ENCODE measurements around the gene RASGRF1. TPM values are rescaled to one million over a fixed set of nuclear protein-coding genes. Genes with fewer than 3 reads are reported as not detected.

Gene RASGRF1
- total RNA-seq, 1 experiment from 2014 or later, result 0.59 TPM

- ATAC-seq, result no peak
Measured at GRCh38 chr15:79053894-79054293, 36.7 kb downstream of the RASGRF1 start.

DNA sequence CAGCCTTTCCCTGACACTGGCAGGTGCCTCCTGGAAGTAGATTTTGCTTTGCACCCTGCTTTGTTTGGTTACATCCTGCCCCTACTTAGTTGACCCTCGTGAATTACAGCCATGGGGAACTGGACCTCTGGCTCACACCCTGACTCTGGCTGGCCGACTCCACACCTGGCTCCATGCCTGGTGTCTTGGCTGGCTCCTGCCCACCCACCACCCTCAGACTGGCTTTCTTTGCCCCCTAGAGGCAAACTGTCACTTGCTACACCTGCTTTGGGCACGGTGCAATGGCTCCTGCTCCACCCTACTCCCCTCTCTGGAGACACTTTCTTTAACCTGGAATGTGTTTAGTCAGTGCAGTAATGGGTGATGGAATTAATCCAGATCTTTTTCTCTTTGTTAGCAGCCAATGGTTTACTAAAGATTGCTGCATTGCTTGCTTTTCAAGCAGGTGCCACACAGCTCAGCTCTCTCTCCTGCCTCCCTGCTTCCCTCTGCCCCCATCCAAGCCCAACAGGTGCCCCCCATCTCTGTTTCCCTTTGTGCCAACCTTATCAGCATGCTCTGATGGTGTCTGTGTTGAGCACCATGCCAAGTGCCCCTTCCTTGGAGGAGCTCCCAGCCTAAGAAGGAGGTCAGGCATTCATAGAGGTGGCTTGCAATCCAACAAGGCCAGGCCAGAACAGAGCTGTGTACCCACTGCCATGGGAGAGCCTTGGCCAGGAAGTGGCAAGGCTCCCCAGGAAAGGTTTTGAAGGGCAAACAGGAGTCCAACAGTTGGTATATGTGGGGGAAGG is 38.4 kb downstream of the RASGRF1 start:
- CTCF ChIA-PET, result no interaction called here
- in situ Hi-C loops (cut with HindIII; ENCODE audit: low pct_unique_long_range_greater_than_20kb, low sequenced_read_pairs), result no loop called here

More at GRCh38 chr15:79053894-79054293, 36.7 kb downstream of the RASGRF1 start:
- Histone ChIP-seq H3K36me3 (ENCODE audit: control insufficient read depth, insufficient read depth, low read length) (no peaks in the 10 kb centered on the region), H3K9me3 (ENCODE audit: control insufficient read depth, insufficient read depth, low read depth, low read length) (no peaks in the 10 kb centered on the region), H3K4me3 (ENCODE audit: low read depth in 2 of 2, low read length in 2 of 2) (no peak overlapping the region), H3K4me1 (ENCODE audit: control insufficient read depth, insufficient read depth, low read length) (no peaks in the 10 kb centered on the region), H3K27me3 (ENCODE audit: control insufficient read depth, insufficient read depth, low read length) (no peaks in the 10 kb centered on the region; the same call in 1 of the 2 replicates), H3K27ac (ENCODE audit: low read length) (no peak overlapping the region)
- DNase-seq (ENCODE audit: low read depth, low spot score), result no peak
- ChIA-PET POLR2A (no interaction called here), CTCF (no interaction called here)
- intact Hi-C loops (cut with micrococcal nuclease; ENCODE audit: unreplicated experiment) (no loop called here), in situ Hi-C loops (cut with HindIII; ENCODE audit: low pct_unique_long_range_greater_than_20kb, low sequenced_read_pairs) (no loop called here)
- TF ChIP-seq POLR2AphosphoS5 (IDR thresholded peaks at IDR 0.05; ENCODE audit: low read depth, low read length), result no peak
- TF ChIP-seq TCF7L2 (IDR thresholded peaks at IDR 0.05; ENCODE audit: low read depth, low read length), result no peak
- TF ChIP-seq REST (IDR thresholded peaks at IDR 0.05; ENCODE audit: insufficient read depth in 1 of 2, low read depth in 2 of 2, low read length in 1 of 2), result no peak
- no peak for TF ChIP-seq SIN3A (IDR thresholded peaks at IDR 0.05; ENCODE audit: borderline replicate concordance, insufficient read depth, low read depth, low read length)
- TF ChIP-seq, protein P1, sequence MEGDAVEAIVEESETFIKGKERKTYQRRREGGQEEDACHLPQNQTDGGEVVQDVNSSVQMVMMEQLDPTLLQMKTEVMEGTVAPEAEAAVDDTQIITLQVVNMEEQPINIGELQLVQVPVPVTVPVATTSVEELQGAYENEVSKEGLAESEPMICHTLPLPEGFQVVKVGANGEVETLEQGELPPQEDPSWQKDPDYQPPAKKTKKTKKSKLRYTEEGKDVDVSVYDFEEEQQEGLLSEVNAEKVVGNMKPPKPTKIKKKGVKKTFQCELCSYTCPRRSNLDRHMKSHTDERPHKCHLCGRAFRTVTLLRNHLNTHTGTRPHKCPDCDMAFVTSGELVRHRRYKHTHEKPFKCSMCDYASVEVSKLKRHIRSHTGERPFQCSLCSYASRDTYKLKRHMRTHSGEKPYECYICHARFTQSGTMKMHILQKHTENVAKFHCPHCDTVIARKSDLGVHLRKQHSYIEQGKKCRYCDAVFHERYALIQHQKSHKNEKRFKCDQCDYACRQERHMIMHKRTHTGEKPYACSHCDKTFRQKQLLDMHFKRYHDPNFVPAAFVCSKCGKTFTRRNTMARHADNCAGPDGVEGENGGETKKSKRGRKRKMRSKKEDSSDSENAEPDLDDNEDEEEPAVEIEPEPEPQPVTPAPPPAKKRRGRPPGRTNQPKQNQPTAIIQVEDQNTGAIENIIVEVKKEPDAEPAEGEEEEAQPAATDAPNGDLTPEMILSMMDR (IDR thresholded peaks at IDR 0.05), result no peak
- BruUV-seq (replicated peaks), result no TSS peak

More for the DNA sequence above, 38.4 kb downstream of the RASGRF1 start:
- POLR2A ChIA-PET, result no interaction called here
- no peak for ATAC-seq
- TF ChIP-seq REST (IDR thresholded peaks at IDR 0.05; ENCODE audit: insufficient read depth in 1 of 2, low read depth in 2 of 2, low read length in 1 of 2), result no peak
- TF ChIP-seq TCF7L2 (IDR thresholded peaks at IDR 0.05; ENCODE audit: low read depth, low read length), result no peak
- TF ChIP-seq, protein P1 (IDR thresholded peaks at IDR 0.05), result no peak
- TF ChIP-seq POLR2AphosphoS5 (IDR thresholded peaks at IDR 0.05; ENCODE audit: low read depth, low read length), result no peak
- no peak for TF ChIP-seq SIN3A (IDR thresholded peaks at IDR 0.05; ENCODE audit: borderline replicate concordance, insufficient read depth, low read depth, low read length)
- H3K4me3 ChIP-seq (ENCODE audit: low read depth in 2 of 2, low read length in 2 of 2), result no peak overlapping the region
- H3K4me1 ChIP-seq (ENCODE audit: control insufficient read depth, insufficient read depth, low read length), result no peaks in the 10 kb centered on the region
- H3K9me3 ChIP-seq (ENCODE audit: control insufficient read depth, insufficient read depth, low read depth, low read length), result no peaks in the 10 kb centered on the region
- no peak overlapping the region for H3K27ac ChIP-seq (ENCODE audit: low read length)
- intact Hi-C loops (cut with micrococcal nuclease; ENCODE audit: unreplicated experiment), result no loop called here
- DNase-seq (ENCODE audit: low read depth, low spot score), result no peak
- no peaks in the 10 kb centered on the region for H3K36me3 ChIP-seq (ENCODE audit: control insufficient read depth, insufficient read depth, low read length)
- no peaks in the 10 kb centered on the region for H3K27me3 ChIP-seq (ENCODE audit: control insufficient read depth, insufficient read depth, low read length)
- BruUV-seq (replicated peaks), result no TSS peak

Measured in Panc1 (cell line).